Measurements from ENCODE around the gene GPRASP2. TPM values are rescaled to one million over a fixed set of nuclear protein-coding genes. Genes with fewer than 3 reads are reported as not detected.

The GPRASP2 gene
- total and polyA plus RNA-seq, 7 experiments from 2014 or later, result 0.29 to 9.3 (median 4.4) TPM

GRCh38 chrX:102684772-102685520, 27.3 kb upstream of the GPRASP2 start:
- no peak overlapping the region for H3K4me3 ChIP-seq (ENCODE audit: low read length)
- no peaks in the 10 kb centered on the region for H3K36me3 ChIP-seq (ENCODE audit: control insufficient read depth in 2 of 3, insufficient read depth in 3 of 3, low read length in 3 of 3)
- H3K4me1 ChIP-seq (ENCODE audit: control insufficient read depth in 2 of 2, insufficient read depth in 2 of 2, low read length in 2 of 2), result no peaks in the 10 kb centered on the region
- Mint-ChIP-seq H3K36me3 (peaks cover 5 to 53% (median 40%) of the 10 kb centered on the region in 5 donors), H3K4me1 (peaks cover 0 to 24% (median 7%) of the 10 kb centered on the region in 7 donors), H3K4me3 (no peak overlapping the region), H3K27ac (no peak overlapping the region), H3K27me3 (no peaks in the 10 kb centered on the region), H3K9me3 (peaks cover 0 to 49% (median 11%) of the 10 kb centered on the region in 11 donors)
- ChIA-PET CTCF (no interaction called here), POLR2A (no interaction called here)
- intact Hi-C loops (cut with micrococcal nuclease), result no loop called here
- H3K27me3 ChIP-seq (ENCODE audit: control insufficient read depth in 2 of 2, insufficient read depth in 2 of 2, low read length in 2 of 2), result no peaks in the 10 kb centered on the region
- H3K9me3 ChIP-seq (ENCODE audit: control insufficient read depth in 2 of 3, low read length in 3 of 3), result peaks cover 0 to 6% (median 0%) of the 10 kb centered on the region in 3 experiments
- no peak overlapping the region for H3K27ac ChIP-seq (ENCODE audit: low read depth, low read length)
- DNase-seq (no peak), ATAC-seq (no peak)

- peaks cover 0 to 30% (median 13%) of the 10 kb centered on the region in 5 donors for H3K36me3 Mint-ChIP-seq
- H3K9me3 ChIP-seq (ENCODE audit: control insufficient read depth in 2 of 3, low read length in 3 of 3), result no peaks in the 10 kb centered on the region
- ChIA-PET POLR2A (no interaction called here), CTCF (interaction anchor here (0.7 kb wide), 1 partner anchor 17 kb away, joined by 3 read pairs; no protein-coding TSS in a partner anchor)
- H3K27ac ChIP-seq (ENCODE audit: low read depth, low read length), result no peak overlapping the region
- H3K4me1 Mint-ChIP-seq, result no peaks in the 10 kb centered on the region
- no peaks in the 10 kb centered on the region for H3K27me3 ChIP-seq (ENCODE audit: control insufficient read depth in 2 of 2, insufficient read depth in 2 of 2, low read length in 2 of 2)
- intact Hi-C loops (cut with micrococcal nuclease), result no loop called here
- H3K9me3 Mint-ChIP-seq, result peaks cover 0 to 11% (median 3%) of the 10 kb centered on the region in 11 donors
- no peak overlapping the region for H3K4me3 ChIP-seq (ENCODE audit: low read length)
- no peak overlapping the region for H3K4me3 Mint-ChIP-seq
- H3K36me3 ChIP-seq (ENCODE audit: control insufficient read depth in 2 of 3, insufficient read depth in 3 of 3, low read length in 3 of 3), result no peaks in the 10 kb centered on the region
- H3K4me1 ChIP-seq (ENCODE audit: control insufficient read depth in 2 of 2, insufficient read depth in 2 of 2, low read length in 2 of 2), result no peaks in the 10 kb centered on the region
- ATAC-seq (no peak), DNase-seq (no peak)
- no peaks in the 10 kb centered on the region for H3K27me3 Mint-ChIP-seq
- peak overlapping the region in 1 of 9 donors; percentile 19 for H3K27ac Mint-ChIP-seq
Observed at GRCh38 chrX:102694749-102695148, 17.5 kb upstream of the GPRASP2 start.

- H3K36me3 Mint-ChIP-seq, result peaks cover 0 to 24% (median 6%) of the 10 kb centered on the region in 5 donors
- CTCF ChIA-PET, result no interaction called here
- Histone ChIP-seq H3K4me3 (ENCODE audit: low read length) (no peak overlapping the region), H3K27ac (ENCODE audit: low read depth, low read length) (no peak overlapping the region), H3K9me3 (ENCODE audit: control insufficient read depth in 2 of 3, low read length in 3 of 3) (no peaks in the 10 kb centered on the region), H3K4me1 (ENCODE audit: control insufficient read depth in 2 of 2, insufficient read depth in 2 of 2, low read length in 2 of 2) (no peaks in the 10 kb centered on the region), H3K36me3 (ENCODE audit: control insufficient read depth in 2 of 3, insufficient read depth in 3 of 3, low read length in 3 of 3) (no peaks in the 10 kb centered on the region), H3K27me3 (ENCODE audit: control insufficient read depth in 2 of 2, insufficient read depth in 2 of 2, low read length in 2 of 2) (no peaks in the 10 kb centered on the region)
- intact Hi-C loops (cut with micrococcal nuclease), result no loop called here
- ATAC-seq (no peak), DNase-seq (no peak)
- H3K27ac Mint-ChIP-seq, result no peak overlapping the region
- POLR2A ChIA-PET, result no interaction called here
- H3K27me3 Mint-ChIP-seq, result no peaks in the 10 kb centered on the region
- H3K4me1 Mint-ChIP-seq, result no peaks in the 10 kb centered on the region
- no peak overlapping the region for H3K4me3 Mint-ChIP-seq
- peaks cover 0 to 6% (median 0%) of the 10 kb centered on the region in 11 donors for H3K9me3 Mint-ChIP-seq
Observed at GRCh38 chrX:102696306-102696705, 15.9 kb upstream of the GPRASP2 start.

- H3K4me3 ChIP-seq (ENCODE audit: low read length), result no peak overlapping the region
- ChIA-PET CTCF (no interaction called here), POLR2A (no interaction called here)
- no peaks in the 10 kb centered on the region for H3K4me1 ChIP-seq (ENCODE audit: control insufficient read depth in 2 of 2, insufficient read depth in 2 of 2, low read length in 2 of 2)
- H3K27ac ChIP-seq (ENCODE audit: low read depth, low read length), result no peak overlapping the region
- DNase-seq, result no peak
- Mint-ChIP-seq H3K27me3 (no peaks in the 10 kb centered on the region), H3K4me3 (no peak overlapping the region), H3K36me3 (peaks cover 0 to 20% (median 6%) of the 10 kb centered on the region in 5 donors), H3K4me1 (no peaks in the 10 kb centered on the region), H3K9me3 (peaks cover 0 to 7% (median 0%) of the 10 kb centered on the region in 11 donors), H3K27ac (no peak overlapping the region)
- intact Hi-C loops (cut with micrococcal nuclease), result no loop called here
- H3K36me3 ChIP-seq (ENCODE audit: control insufficient read depth in 2 of 3, insufficient read depth in 3 of 3, low read length in 3 of 3), result no peaks in the 10 kb centered on the region
- no peaks in the 10 kb centered on the region for H3K27me3 ChIP-seq (ENCODE audit: control insufficient read depth in 2 of 2, insufficient read depth in 2 of 2, low read length in 2 of 2)
- no peaks in the 10 kb centered on the region for H3K9me3 ChIP-seq (ENCODE audit: control insufficient read depth in 2 of 3, low read length in 3 of 3)
- no peak for ATAC-seq
Observed at GRCh38 chrX:102697494-102697893, 14.8 kb upstream of the GPRASP2 start.

- Mint-ChIP-seq H3K36me3 (no peaks in the 10 kb centered on the region), H3K4me3 (no peak overlapping the region), H3K9me3 (peaks cover 0 to 3% (median 0%) of the 10 kb centered on the region in 11 donors), H3K27ac (no peak overlapping the region), H3K4me1 (peaks cover 5 to 37% (median 25%) of the 10 kb centered on the region in 7 donors), H3K27me3 (peaks cover 5 to 37% (median 8%) of the 10 kb centered on the region in 5 donors)
- intact Hi-C loops (cut with micrococcal nuclease), result no loop called here
- ChIA-PET POLR2A (no interaction called here), CTCF (no interaction called here)
- Histone ChIP-seq H3K27ac (ENCODE audit: low read depth, low read length) (no peak overlapping the region), H3K4me3 (ENCODE audit: low read length) (no peak overlapping the region), H3K4me1 (ENCODE audit: control insufficient read depth in 2 of 2, insufficient read depth in 2 of 2, low read length in 2 of 2) (peaks cover 0 to 8% of the 10 kb centered on the region in 2 donors), H3K36me3 (ENCODE audit: control insufficient read depth in 2 of 3, insufficient read depth in 3 of 3, low read length in 3 of 3) (no peaks in the 10 kb centered on the region), H3K9me3 (ENCODE audit: control insufficient read depth in 2 of 3, low read length in 3 of 3) (no peaks in the 10 kb centered on the region), H3K27me3 (ENCODE audit: control insufficient read depth in 2 of 2, insufficient read depth in 2 of 2, low read length in 2 of 2) (no peaks in the 10 kb centered on the region)
- no peak for ATAC-seq
- DNase-seq, result no peak
Observed at GRCh38 chrX:102708900-102709299, 3.3 kb upstream of the GPRASP2 start.

- intact Hi-C loops (cut with micrococcal nuclease), result loop anchor here in 1 of 2 donors (1.0 to 10.0 kb wide), 6 partner anchors 8 to 1303 kb away; partner anchors contain the start of genes ARMCX5, BEX5, GPRASP1 and GPRASP3
- CTCF ChIA-PET, result no interaction called here
Observed at GRCh38 chrX:102711872-102712215, 404 bp upstream of the GPRASP2 start.

More at GRCh38 chrX:102711872-102712215, 404 bp upstream of the GPRASP2 start:
- no peaks in the 10 kb centered on the region for H3K9me3 ChIP-seq (ENCODE audit: control insufficient read depth in 2 of 3, low read length in 3 of 3)
- peaks cover 0 to 8% of the 10 kb centered on the region in 2 donors for H3K4me1 ChIP-seq (ENCODE audit: control insufficient read depth in 2 of 2, insufficient read depth in 2 of 2, low read length in 2 of 2)
- no peak for ATAC-seq
- peaks cover 0 to 1% (median 0%) of the 10 kb centered on the region in 11 donors for H3K9me3 Mint-ChIP-seq
- H3K27ac Mint-ChIP-seq, result no peak overlapping the region
- no peaks in the 10 kb centered on the region for H3K36me3 ChIP-seq (ENCODE audit: control insufficient read depth in 2 of 3, insufficient read depth in 3 of 3, low read length in 3 of 3)
- peaks cover 5 to 34% (median 8%) of the 10 kb centered on the region in 5 donors for H3K27me3 Mint-ChIP-seq
- DNase-seq, result no peak
- peak overlapping the region; percentile 50 for H3K4me3 ChIP-seq (ENCODE audit: low read length)
- H3K27me3 ChIP-seq (ENCODE audit: control insufficient read depth in 2 of 2, insufficient read depth in 2 of 2, low read length in 2 of 2), result no peaks in the 10 kb centered on the region
- H3K4me1 Mint-ChIP-seq, result peaks cover 5 to 37% (median 25%) of the 10 kb centered on the region in 7 donors
- peak overlapping the region in 8 of 10 donors; percentile 82 to 94 (median 89) for H3K4me3 Mint-ChIP-seq
- POLR2A ChIA-PET, result no interaction called here
- no peaks in the 10 kb centered on the region for H3K36me3 Mint-ChIP-seq
- no peak overlapping the region for H3K27ac ChIP-seq (ENCODE audit: low read depth, low read length)

All from naive thymus-derived CD4-positive, alpha-beta T cell (primary cell).